GM23338 (cell line): ENCODE data around the gene ZNF614. TPM values are rescaled to one million over a fixed set of nuclear protein-coding genes. Genes with fewer than 3 reads are reported as not detected.

Source experiments
- ATAC-seq: fragments of 200-7000 bp; cut with Tn5 transposase; 3 replicates; pipeline ENCODE4 v1.9.1; 2020
- DNase-seq: peaks from one replicate; pipeline ENCODE4 v3.0.0-alpha.2; 2015; ENCODE audit warnings: low spot score
- H2AFZ ChIP-seq: fragments of 200-600 bp; sonication (generic); 2 replicates; pipeline ENCODE4 v1.8.0; 2016; ENCODE audit warnings: antibody characterized with exemption, mild to moderate bottlenecking, moderate library complexity
- H3F3A ChIP-seq: fragments of 200-600 bp; sonication (generic); replicated peaks from 2 replicates; pipeline ENCODE4 v1.8.0; 2017; ENCODE audit warnings: antibody characterized with exemption, mixed run types, low read depth
- H3K27ac ChIP-seq: fragments of 200-600 bp; sonication (generic); 2 replicates; pipeline ENCODE4 v1.6.1; 2016; ENCODE audit warnings: low read depth
- H3K27me3 ChIP-seq: fragments of 200-600 bp; sonication (generic); 2 replicates; pipeline ENCODE4 v1.8.0; 2016; ENCODE audit warnings: mild to moderate bottlenecking, mixed run types, moderate library complexity; ENCODE audit not compliant: insufficient read depth
- H3K36me3 ChIP-seq: fragments of 200-600 bp; sonication (generic); 2 replicates; pipeline ENCODE4 v1.8.0; 2016; ENCODE audit warnings: mild to moderate bottlenecking; ENCODE audit not compliant: insufficient read depth
- H3K4me1 ChIP-seq: fragments of 200-600 bp; sonication (generic); 2 replicates; pipeline ENCODE4 v1.8.0; 2016; ENCODE audit warnings: mild to moderate bottlenecking, moderate library complexity; ENCODE audit not compliant: insufficient read depth
- H3K4me2 ChIP-seq: fragments of 200-600 bp; sonication (generic); 2 replicates; pipeline ENCODE4 v1.7.1; 2017; ENCODE audit warnings: mixed run types
- H3K4me3 ChIP-seq: fragments of 200-600 bp; sonication (generic); 2 replicates; pipeline ENCODE4 v1.6.1; 2016; ENCODE audit warnings: mixed run types
- H3K79me2 ChIP-seq: fragments of 200-600 bp; sonication (generic); replicated peaks from 2 replicates; pipeline ENCODE4 v1.8.0; 2017; ENCODE audit warnings: mild to moderate bottlenecking; ENCODE audit not compliant: insufficient read depth
- H3K9me2 ChIP-seq: fragments of 200-600 bp; sonication (generic); 2 replicates; pipeline ENCODE4 v1.8.0; 2017; ENCODE audit not compliant: insufficient read depth
- H4K20me1 ChIP-seq: fragments of 200-600 bp; sonication (generic); replicated peaks from 2 replicates; pipeline ENCODE4 v1.8.0; 2017; ENCODE audit warnings: mild to moderate bottlenecking; ENCODE audit not compliant: insufficient read depth
- H3K27ac Mint-ChIP-seq: 2 replicates; pipeline ENCODE4 v1.8.0; 2020; ENCODE audit warnings: inconsistent platforms, mild to moderate bottlenecking, moderate library complexity, mixed read lengths
- H3K27me3 Mint-ChIP-seq: 3 replicates; pipeline ENCODE4 v1.8.0; 2022; ENCODE audit warnings: low read depth, mild to moderate bottlenecking, moderate library complexity, mixed read lengths, inconsistent platforms; ENCODE audit not compliant: insufficient read depth, poor library complexity
- H3K36me3 Mint-ChIP-seq: 3 replicates; pipeline ENCODE4 v1.8.0; 2021; ENCODE audit warnings: low read depth, mild to moderate bottlenecking, inconsistent platforms, moderate library complexity, mixed read lengths
- H3K4me1 Mint-ChIP-seq: 3 replicates; pipeline ENCODE4 v1.8.0; 2020; ENCODE audit warnings: mild to moderate bottlenecking, inconsistent platforms, mixed read lengths
- H3K4me3 Mint-ChIP-seq: 3 replicates; pipeline ENCODE4 v1.8.0; 2021; ENCODE audit warnings: moderate library complexity, mild to moderate bottlenecking, inconsistent platforms, mixed read lengths
- H3K9me3 Mint-ChIP-seq: 3 replicates; pipeline ENCODE4 v1.8.0; 2020; ENCODE audit warnings: moderate library complexity, mild to moderate bottlenecking, inconsistent platforms, mixed read lengths
- CREB1 ChIP-seq: fragments of 250-450 bp; sonication (Bioruptor Pico); IDR thresholded peaks from 2 replicates; pipeline ENCODE4 v1.5.0; 2020; ENCODE audit warnings: low read depth, mild to moderate bottlenecking, moderate library complexity
- JUNB ChIP-seq: IDR thresholded peaks from one replicate; pipeline ENCODE4 v1.6.1; 2016; ENCODE audit warnings: antibody characterized with exemption; ENCODE audit not compliant: unreplicated experiment
- NANOG ChIP-seq: IDR thresholded peaks from 2 replicates; pipeline ENCODE4 v1.6.1; 2016; ENCODE audit warnings: antibody characterized with exemption, borderline replicate concordance
- POLR2AphosphoS5 ChIP-seq: IDR thresholded peaks from 2 replicates; pipeline ENCODE4 v1.6.1; 2016; ENCODE audit warnings: antibody characterized with exemption, low read depth
- ZNF114 ChIP-seq: fragments of 250-450 bp; sonication (Bioruptor Pico); IDR thresholded peaks from 2 replicates; pipeline ENCODE4 v1.5.0; 2020; ENCODE audit warnings: mild to moderate bottlenecking, moderate library complexity
- ZNF462 ChIP-seq: fragments of 250-450 bp; sonication (Bioruptor Pico); IDR thresholded peaks from 2 replicates; pipeline ENCODE4 v1.5.0; 2020; ENCODE audit warnings: mild to moderate bottlenecking, moderate library complexity
- polyA plus RNA-seq: library from polyadenylated mRNA; unstranded; fragments of >200 nt; fragmentation: Nextera tagmentation; extraction: Ambion mirVana; gene quantifications from 2 replicates; pipeline ENCODE4 v1.2.1, GENCODE V29; 2016
- total RNA-seq: library from RNA; depleted of rRNA; stranded (reverse); fragments of >200 nt; shearing (Covaris generic); gene quantifications from 2 replicates; pipeline ENCODE4 v1.2.3, GENCODE V29; 2014
- TF ChIP-seq, protein P1 (sequence below): IDR thresholded peaks from 2 replicates; pipeline ENCODE4 v1.6.1; 2016; ENCODE audit warnings: antibody characterized with exemption

ZNF614 gene
- total and polyA plus RNA-seq, 2 experiments from 2014 or later, result 9.1 to 26.2 TPM

DNA sequence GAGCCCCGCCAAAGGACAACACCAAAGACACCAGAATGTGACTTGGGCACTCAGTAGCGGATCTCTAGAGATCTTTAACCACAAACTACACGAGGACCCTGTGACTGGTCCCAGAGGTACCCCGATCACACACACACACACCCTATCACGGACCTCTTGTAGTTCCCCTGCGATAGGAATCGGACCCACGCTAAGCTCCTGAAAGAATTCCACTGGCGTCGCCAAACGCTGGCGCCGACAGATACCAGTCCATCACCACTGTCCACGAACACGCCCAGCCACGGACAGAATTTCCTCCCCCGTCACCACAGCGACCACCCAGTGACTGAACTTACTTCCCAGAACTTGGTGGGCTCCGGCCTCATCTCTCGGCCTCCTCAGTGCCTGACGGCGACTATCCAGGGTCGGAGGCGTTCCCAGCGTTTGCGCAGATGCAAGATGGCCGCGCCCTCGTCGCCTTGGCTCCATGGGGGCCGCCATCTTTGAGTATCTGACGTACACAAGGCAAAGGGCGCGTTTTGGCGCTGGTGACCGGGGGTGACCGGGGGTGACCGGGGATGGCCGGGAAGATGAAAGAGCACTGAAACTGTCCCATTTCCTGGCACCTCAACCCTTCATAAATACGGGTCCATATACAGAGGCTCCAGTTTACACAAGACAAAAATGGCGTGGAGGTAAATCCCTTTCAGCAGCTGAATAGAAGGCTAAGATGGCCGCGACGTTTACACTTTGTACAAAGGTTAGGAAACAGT is 20.2 kb downstream of the ZNF614 start, which contains the start of gene ZNF615:
TSS of gene ZNF615 (minus strand) at position 406 of the 752 bp plus-strand sequence. CDS start 4,500 bp downstream, outside the sequence.
- TF ChIP-seq ZNF114 (CRISPR knock-in tag), result peak; percentile 80; the same call in 1 of the 2 replicates
- peak; percentile 72 for TF ChIP-seq POLR2AphosphoS5
- TF ChIP-seq, protein P1, sequence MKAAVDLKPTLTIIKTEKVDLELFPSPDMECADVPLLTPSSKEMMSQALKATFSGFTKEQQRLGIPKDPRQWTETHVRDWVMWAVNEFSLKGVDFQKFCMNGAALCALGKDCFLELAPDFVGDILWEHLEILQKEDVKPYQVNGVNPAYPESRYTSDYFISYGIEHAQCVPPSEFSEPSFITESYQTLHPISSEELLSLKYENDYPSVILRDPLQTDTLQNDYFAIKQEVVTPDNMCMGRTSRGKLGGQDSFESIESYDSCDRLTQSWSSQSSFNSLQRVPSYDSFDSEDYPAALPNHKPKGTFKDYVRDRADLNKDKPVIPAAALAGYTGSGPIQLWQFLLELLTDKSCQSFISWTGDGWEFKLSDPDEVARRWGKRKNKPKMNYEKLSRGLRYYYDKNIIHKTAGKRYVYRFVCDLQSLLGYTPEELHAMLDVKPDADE, result peak; percentile 88
- TF ChIP-seq NANOG, result no peak
- Histone ChIP-seq H3K79me2 (peaks cover 37% of the 10 kb centered on the region), H3K27ac (peak within 1 kb of the TSS; percentile 92), H3K36me3 (no peaks in the 10 kb centered on the region), H3K27me3 (no peaks in the 10 kb centered on the region), H3K4me1 (0 out of 2 replicates have a peak, but pooled peaks cover 5% of the 10 kb centered on the region), H2AFZ (peak within 1 kb of the TSS; percentile 95), H3K4me2 (peak within 1 kb of the TSS; percentile 89), H3F3A (no peaks in the 10 kb centered on the region), H3K4me3 (peak within 1 kb of the TSS; percentile 90), H4K20me1 (no peaks in the 10 kb centered on the region), H3K9me2 (peaks cover 9% of the 10 kb centered on the region; the same call in 1 of the 2 replicates)
- Mint-ChIP-seq H3K4me3 (peak within 1 kb of the TSS; percentile 96), H3K4me1 (peaks cover 12% of the 10 kb centered on the region; the same call in 2 of the 3 replicates), H3K36me3 (peaks cover 40% of the 10 kb centered on the region), H3K27me3 (peaks cover 11% of the 10 kb centered on the region), H3K9me3 (peaks cover 14% of the 10 kb centered on the region), H3K27ac (peak within 1 kb of the TSS; percentile 99)
- peak; percentile 97 for ATAC-seq
- peak; percentile 96 for DNase-seq

- H3K36me3 ChIP-seq, result no peaks in the 10 kb centered on the region
- H2AFZ ChIP-seq, result peak overlapping the region; percentile 95
- peaks cover 9% of the 10 kb centered on the region; the same call in 1 of the 2 replicates for H3K9me2 ChIP-seq
- no peaks in the 10 kb centered on the region for H3F3A ChIP-seq
- peak overlapping the region; percentile 89 for H3K4me2 ChIP-seq
- Mint-ChIP-seq H3K27ac (peak overlapping the region; percentile 99; the same call in 1 of the 2 replicates), H3K36me3 (peaks cover 38% of the 10 kb centered on the region), H3K4me1 (peaks cover 12% of the 10 kb centered on the region; the same call in 2 of the 3 replicates), H3K27me3 (peaks cover 11% of the 10 kb centered on the region), H3K4me3 (peak overlapping the region; percentile 96), H3K9me3 (peaks cover 14% of the 10 kb centered on the region)
- 0 out of 2 replicates have a peak, but pooled peaks cover 5% of the 10 kb centered on the region for H3K4me1 ChIP-seq
- H3K79me2 ChIP-seq, result peaks cover 42% of the 10 kb centered on the region
- H4K20me1 ChIP-seq, result no peaks in the 10 kb centered on the region
- H3K27ac ChIP-seq, result no peak overlapping the region; the same call in 1 of the 2 replicates
- peak overlapping the region; percentile 90 for H3K4me3 ChIP-seq
- ATAC-seq, result peak; percentile 85
- peak; percentile 68 for DNase-seq
- TF ChIP-seq CREB1 (CRISPR knock-in tag) (no peak), NANOG (no peak), ZNF462 (CRISPR knock-in tag) (no peak), JUNB (no peak)
- H3K27me3 ChIP-seq, result no peaks in the 10 kb centered on the region
These were observed 20.8 kb downstream of the ZNF614 start for GRCh38 chr19:52007451-52007805.
